Measurements from ENCODE around the gene GPR75. TPM values are rescaled to one million over a fixed set of nuclear protein-coding genes. Genes with fewer than 3 reads are reported as not detected.

The GPR75 gene
- total RNA-seq, 1 experiment from 2014 or later: 5.3 TPM

DNA sequence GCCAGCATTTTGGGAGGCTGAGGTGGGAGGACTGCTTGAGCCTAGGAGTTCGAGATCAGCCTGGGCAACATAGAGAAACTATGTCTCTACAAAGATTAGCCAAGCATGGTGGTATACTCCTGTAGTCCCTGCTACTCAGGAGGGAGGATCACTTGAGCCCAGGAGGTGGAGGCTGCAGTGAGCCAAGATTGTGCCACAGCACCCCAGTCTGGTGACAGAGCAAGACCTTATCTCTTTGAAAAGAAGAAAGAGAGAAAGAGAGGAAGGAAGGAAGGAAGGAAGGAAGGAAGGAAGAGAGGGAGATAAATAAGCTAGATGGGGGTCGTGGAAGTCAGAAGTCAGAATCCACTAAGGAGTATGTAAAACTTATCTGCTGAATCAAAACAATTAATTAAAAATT is 16.2 kb downstream of the GPR75 start:
- peak overlapping the region; percentile 36 to 95 (median 55); a peak in 5 of 7 replicates for H3K27ac Mint-ChIP-seq
- Histone ChIP-seq H3K18ac (ENCODE audit: insufficient read length, low read depth, low read length) (no peak overlapping the region), H4K5ac (ENCODE audit: insufficient read length, low read depth, low read length) (no peak overlapping the region), H3K14ac (ENCODE audit: insufficient read depth, low read length) (no peak overlapping the region), H3K4me2 (ENCODE audit: insufficient read depth, insufficient read length, low read length) (no peak overlapping the region), H3K79me1 (ENCODE audit: insufficient read depth, low read depth, low read length, poor library complexity, severe bottlenecking) (no peaks in the 10 kb centered on the region), H4K91ac (ENCODE audit: insufficient read length, low read depth, low read length) (no peak overlapping the region), H3K27ac (ENCODE audit: insufficient read length, low read depth, low read length) (no peak overlapping the region), H2AFZ (ENCODE audit: low read length) (no peak overlapping the region), H3K79me2 (ENCODE audit: insufficient read depth, low read length) (no peaks in the 10 kb centered on the region), H3K27me3 (ENCODE audit: insufficient read depth, low read length) (no peaks in the 10 kb centered on the region), H2BK15ac (ENCODE audit: low read depth, low read length) (no peak overlapping the region), H2BK20ac (ENCODE audit: low read depth, low read length, poor library complexity, severe bottlenecking) (no peak overlapping the region), H2BK120ac (ENCODE audit: low read depth, low read length, poor library complexity, severe bottlenecking) (no peak overlapping the region), H4K8ac (replicated peaks; ENCODE audit: insufficient read length, low read depth, low read length) (no peak overlapping the region), H2AK5ac (ENCODE audit: insufficient read length, low read length) (no peak overlapping the region), H3K4me1 (ENCODE audit: insufficient read depth, low read length) (no peaks in the 10 kb centered on the region), H3K23me2 (ENCODE audit: insufficient read length, low read depth, low read length, poor library complexity, severe bottlenecking) (no peaks in the 10 kb centered on the region), H3T11ph (ENCODE audit: low read length) (no peak overlapping the region), H3K56ac (ENCODE audit: insufficient read length, low read depth, low read length) (no peak overlapping the region), H3K9ac (ENCODE audit: extremely low read depth, insufficient read length, low read length) (no peak overlapping the region), H4K20me1 (ENCODE audit: control insufficient read depth, insufficient read depth, insufficient read length) (no peaks in the 10 kb centered on the region), H2BK5ac (ENCODE audit: insufficient read length, low read length) (no peak overlapping the region), H3K4ac (ENCODE audit: low read depth, low read length) (no peak overlapping the region), H2BK12ac (ENCODE audit: insufficient read length, low read depth, low read length) (no peak overlapping the region), H3K23ac (ENCODE audit: insufficient read length, low read depth, low read length) (no peak overlapping the region), H3K9me3 (ENCODE audit: control insufficient read depth, low read depth, low read length) (no peaks in the 10 kb centered on the region)
- H3K4me3 Mint-ChIP-seq: no peak overlapping the region
- H3K36me3 Mint-ChIP-seq (ENCODE audit: insufficient read depth in 1 of 3, low read depth in 3 of 3): peaks cover 0 to 7% (median 2%) of the 10 kb centered on the region in 3 experiments; a peak in 5 of 7 replicates
- no peaks in the 10 kb centered on the region for H3K27me3 Mint-ChIP-seq (ENCODE audit: low read depth)
- TF ChIP-seq, protein P1, sequence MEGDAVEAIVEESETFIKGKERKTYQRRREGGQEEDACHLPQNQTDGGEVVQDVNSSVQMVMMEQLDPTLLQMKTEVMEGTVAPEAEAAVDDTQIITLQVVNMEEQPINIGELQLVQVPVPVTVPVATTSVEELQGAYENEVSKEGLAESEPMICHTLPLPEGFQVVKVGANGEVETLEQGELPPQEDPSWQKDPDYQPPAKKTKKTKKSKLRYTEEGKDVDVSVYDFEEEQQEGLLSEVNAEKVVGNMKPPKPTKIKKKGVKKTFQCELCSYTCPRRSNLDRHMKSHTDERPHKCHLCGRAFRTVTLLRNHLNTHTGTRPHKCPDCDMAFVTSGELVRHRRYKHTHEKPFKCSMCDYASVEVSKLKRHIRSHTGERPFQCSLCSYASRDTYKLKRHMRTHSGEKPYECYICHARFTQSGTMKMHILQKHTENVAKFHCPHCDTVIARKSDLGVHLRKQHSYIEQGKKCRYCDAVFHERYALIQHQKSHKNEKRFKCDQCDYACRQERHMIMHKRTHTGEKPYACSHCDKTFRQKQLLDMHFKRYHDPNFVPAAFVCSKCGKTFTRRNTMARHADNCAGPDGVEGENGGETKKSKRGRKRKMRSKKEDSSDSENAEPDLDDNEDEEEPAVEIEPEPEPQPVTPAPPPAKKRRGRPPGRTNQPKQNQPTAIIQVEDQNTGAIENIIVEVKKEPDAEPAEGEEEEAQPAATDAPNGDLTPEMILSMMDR (conservative IDR thresholded peaks at IDR 0.05): no peak
- WGBS (ENCODE audit: extremely low coverage, insufficient read length, low lambda C conversion rate): no CpG with 5 or more reads among the region's 2 CpGs
- H3K9me3 Mint-ChIP-seq: peaks cover 4 to 10% of the 10 kb centered on the region in 2 experiments; a peak in 2 of 5 replicates
- H3K4me1 Mint-ChIP-seq: no peaks in the 10 kb centered on the region
- no peak for DNase-seq
